8988T (cell line): ENCODE measurements around the gene AURKAIP1.

Experiments
- DNase-seq: peaks from one replicate; pipeline ENCODE4 v3.0.0; 2011

AURKAIP1 gene

DNA sequence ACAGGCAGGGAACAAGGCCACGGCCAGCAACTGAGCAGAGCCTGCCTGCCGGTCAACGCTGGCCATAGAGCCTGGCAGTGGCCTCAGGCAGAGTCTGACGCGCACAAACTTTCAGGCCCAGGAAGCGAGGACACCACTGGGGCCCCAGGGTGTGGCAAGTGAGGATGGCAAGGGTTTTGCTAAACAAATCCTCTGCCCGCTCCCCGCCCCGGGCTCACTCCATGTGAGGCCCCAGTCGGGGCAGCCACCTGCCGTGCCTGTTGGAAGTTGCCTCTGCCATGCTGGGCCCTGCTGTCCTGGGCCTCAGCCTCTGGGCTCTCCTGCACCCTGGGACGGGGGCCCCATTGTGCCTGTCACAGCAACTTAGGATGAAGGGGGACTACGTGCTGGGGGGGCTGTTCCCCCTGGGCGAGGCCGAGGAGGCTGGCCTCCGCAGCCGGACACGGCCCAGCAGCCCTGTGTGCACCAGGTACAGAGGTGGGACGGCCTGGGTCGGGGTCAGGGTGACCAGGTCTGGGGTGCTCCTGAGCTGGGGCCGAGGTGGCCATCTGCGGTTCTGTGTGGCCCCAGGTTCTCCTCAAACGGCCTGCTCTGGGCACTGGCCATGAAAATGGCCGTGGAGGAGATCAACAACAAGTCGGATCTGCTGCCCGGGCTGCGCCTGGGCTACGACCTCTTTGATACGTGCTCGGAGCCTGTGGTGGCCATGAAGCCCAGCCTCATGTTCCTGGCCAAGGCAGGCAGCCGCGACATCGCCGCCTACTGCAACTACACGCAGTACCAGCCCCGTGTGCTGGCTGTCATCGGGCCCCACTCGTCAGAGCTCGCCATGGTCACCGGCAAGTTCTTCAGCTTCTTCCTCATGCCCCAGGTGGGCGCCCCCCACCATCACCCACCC lies 43.7 kb downstream of the AURKAIP1 start, which contains the start of gene TAS1R3:
TSS of gene TAS1R3 (plus strand) at position 213 of the 898 bp plus-strand sequence. CDS start at position 279, 66 bp downstream.
- DNase-seq = no peak

DNA sequence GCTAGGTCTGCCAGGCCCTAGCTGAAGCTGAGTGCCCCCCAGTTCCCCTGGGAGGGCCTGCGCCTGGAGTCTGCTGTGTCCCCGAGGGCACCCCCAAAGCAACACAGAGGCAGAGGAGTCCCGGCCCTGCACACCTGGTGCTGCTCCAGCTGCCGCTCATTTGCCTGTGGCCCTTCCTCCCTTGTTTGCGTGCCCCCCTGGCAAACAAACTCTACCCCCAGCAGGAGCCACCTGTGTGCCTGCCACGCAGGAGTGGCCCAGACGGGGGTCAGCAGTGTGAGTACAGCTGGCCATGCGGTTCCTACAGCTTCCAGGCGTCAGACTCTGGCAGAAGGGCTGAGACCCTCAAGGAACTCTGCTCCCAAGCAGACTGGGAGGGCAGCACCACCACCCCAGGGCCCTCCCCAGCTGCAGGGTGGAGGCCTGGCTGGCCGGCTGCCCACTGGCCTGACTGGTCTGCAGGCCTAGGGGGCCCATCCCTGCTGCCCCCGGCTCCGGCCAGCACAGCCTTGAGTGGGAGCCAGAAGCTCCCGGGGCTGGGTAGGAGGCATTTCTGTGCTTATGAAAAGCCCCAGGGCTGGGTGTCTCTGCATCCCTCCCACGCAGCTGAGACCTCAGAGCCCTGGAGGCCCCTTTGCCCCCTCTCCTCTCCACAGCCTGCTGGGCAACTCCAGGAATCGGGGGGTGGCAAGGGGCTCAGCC lies 44.5 kb downstream of the AURKAIP1 start:
- no peak for DNase-seq

DNA sequence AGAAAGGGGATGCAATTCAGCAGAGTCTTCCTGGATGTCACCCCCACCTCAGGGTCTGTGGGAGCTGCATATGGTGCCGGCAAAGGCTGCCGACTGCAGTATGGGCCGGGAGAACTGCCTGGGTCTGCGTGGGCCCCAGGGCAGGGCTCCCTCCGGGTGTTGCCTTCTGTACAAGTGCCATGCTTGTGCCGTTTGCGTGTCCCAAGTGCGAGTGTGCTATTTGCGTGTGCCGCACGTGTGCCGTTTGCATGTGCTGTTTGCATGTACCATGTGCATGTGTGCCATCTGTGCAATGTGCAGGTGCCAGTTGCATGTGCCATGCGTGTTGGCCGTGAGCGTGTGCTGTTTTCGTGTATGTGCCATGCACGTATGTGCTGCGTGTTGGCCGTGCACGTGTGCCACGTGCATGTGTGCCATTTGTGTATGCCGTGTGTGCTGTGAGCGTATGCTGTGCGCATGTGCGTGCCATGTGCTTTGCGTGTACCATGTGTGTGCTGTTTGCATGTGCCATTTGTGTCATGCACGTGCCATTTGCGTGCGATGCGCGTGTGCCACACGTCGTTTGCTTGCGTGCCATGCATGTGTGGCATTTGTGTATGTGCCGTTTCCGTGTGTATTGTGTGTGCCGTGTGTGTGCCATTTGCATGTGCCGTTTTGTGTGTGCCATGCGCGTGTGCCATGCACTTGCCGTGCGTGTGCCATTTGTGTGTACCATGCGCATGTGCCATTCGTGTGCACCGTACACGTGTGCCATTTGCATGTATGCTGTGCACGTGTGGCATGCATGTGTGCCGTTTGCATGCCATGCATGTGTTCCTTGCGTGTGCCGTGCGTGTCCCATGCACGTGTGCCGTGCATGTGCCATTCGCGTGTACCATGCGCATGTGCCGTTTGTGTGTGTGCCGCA lies 45.5 kb downstream of the AURKAIP1 start:
- DNase-seq = no peak

DNA sequence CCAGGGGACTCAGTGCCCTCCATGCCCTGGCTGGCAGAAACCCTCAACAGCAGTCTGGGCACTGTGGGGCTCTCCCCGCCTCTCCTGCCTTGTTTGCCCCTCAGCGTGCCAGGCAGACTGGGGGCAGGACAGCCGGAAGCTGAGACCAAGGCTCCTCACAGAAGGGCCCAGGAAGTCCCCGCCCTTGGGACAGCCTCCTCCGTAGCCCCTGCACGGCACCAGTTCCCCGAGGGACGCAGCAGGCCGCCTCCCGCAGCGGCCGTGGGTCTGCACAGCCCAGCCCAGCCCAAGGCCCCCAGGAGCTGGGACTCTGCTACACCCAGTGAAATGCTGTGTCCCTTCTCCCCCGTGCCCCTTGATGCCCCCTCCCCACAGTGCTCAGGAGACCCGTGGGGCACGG lies 46.8 kb downstream of the AURKAIP1 start:
- DNase-seq = no peak

DNA sequence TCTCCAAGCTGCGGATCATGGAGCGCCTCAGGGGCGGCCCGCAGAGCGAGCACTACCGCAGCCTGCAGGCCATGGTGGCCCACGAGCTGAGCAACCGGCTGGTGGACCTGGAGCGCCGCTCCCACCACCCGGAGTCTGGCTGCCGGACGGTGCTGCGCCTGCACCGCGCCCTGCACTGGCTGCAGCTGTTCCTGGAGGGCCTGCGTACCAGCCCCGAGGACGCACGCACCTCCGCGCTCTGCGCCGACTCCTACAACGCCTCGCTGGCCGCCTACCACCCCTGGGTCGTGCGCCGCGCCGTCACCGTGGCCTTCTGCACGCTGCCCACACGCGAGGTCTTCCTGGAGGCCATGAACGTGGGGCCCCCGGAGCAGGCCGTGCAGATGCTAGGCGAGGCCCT lies 47.7 kb downstream of the AURKAIP1 start:
- DNase-seq = no peak

DNA sequence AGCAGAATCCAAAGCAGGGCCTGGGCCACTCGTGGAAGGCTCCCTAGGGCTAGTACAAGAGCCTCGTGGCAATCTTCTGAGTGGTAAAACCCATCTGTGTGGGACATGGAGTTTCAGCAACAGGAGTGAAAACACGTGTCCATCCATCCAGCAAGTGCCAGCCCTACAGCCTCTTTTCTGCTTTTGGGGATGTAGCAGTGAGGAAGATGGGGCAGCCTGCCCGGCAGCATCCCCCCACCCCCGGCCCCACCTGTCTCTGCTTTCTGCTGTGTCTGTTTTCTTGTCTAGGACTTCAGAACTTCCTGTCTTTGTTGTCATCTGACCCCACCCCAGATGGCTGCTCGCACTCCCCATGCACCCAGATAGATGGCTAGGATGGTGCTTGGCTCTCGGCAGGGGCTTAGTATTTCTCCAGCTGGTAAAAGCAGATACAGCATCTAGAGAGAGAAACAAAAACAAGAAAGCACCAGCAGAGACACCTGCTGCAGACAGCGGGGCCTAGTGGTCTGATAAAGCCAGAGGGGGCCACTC lies 48.9 kb downstream of the AURKAIP1 start:
- DNase-seq = no peak

DNA sequence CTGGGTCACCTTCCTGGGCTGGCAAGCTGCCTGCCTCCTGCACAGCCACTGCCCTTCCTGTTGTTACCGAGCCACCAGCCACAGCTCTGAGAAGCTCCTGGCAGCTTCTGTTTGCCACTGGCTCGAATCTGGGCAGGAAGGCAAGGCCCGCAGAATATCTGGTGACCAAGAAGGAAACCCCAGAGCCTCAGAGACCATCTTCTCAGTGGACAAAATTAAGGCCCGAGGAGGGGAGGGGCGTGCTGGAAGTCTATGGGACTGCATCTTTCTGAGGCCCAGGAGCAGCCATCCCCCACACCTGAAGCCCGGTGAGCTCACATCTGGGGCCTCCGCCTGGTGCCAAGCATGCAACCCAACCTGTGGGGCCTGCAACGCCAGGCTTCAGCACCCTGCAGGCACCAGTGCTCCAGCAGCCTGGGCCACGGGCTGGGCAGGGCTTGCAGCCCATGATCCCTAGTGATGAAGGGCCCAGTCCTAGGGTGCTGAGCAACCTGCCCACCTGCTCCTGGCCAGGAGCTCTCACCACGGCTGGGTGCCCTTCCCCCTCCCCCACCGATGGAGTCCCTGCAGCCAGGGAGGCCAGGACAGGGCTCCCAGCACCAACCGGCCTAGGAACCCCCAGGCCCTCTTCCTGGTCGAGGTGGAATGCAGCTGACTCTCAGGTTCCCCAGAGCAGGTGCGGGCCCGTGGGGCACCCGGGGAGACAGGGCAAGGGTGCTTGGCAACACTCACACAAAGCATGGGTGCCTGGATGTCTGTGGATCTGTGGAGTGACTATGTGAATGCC lies 49.5 kb downstream of the AURKAIP1 start:
- no peak for DNase-seq

- DNase-seq = peak; percentile 81
Observed at GRCh38 chr1:1324524-1325287, 50.3 kb downstream of the AURKAIP1 start, which contains the start of the genes CPTP and INTS11. Gene CPTP, plus strand, starts transcription at chr1:1324802. Its CDS starts 2,109 bp downstream, at chr1:1326911. Gene INTS11, minus strand, starts transcription at chr1:1324660. Its CDS starts 52 bp downstream, at chr1:1324608.

- no peak for DNase-seq
Observed at GRCh38 chr1:1324084-1324523, 50.9 kb downstream of the AURKAIP1 start.
